ENCODE data around the gene KIF21B.

DNA sequence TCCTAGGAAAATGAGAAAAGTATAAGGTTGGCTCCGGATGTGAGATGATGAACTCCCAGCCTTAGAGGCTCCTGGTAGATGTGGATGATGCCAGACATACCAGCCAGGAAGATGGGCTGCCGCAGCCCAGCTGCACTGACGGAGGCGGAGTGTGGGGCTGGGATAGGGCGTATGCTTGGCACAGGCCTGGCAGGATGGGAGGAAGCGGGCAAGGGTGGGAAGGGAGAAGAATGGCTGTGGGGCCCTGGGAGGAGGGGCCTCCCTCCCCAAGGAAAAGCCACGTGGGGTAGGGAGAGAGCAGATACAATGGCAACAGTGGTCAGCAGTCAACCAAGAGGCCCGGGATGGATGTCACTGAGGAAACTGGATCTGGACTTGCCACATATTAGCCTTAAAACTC, 41.3 kb upstream of the KIF21B start:
- TF ChIP-seq POLR2A (IDR thresholded peaks at IDR 0.05) (no peak), CTCF (IDR thresholded peaks at IDR 0.05) (no peak), POLR2AphosphoS5 (IDR thresholded peaks at IDR 0.05) (no peak), EP300 (IDR thresholded peaks at IDR 0.05) (no peak)
